ENCODE data around the gene ASB5. TPM values are rescaled to one million over a fixed set of nuclear protein-coding genes. Genes with fewer than 3 reads are reported as not detected.
"Not testable (repeated sequence)": the region's sequence is repeated elsewhere in the genome, so short reads cannot be mapped to it uniquely, and the experiment has no call there.

Gene ASB5
- total RNA-seq, 4 donors from 2014 or later: not detected

GRCh38 chr4:176298664-176299063 lies 29.6 kb upstream of the ASB5 start:
- no peaks in the 10 kb centered on the region for H3K9me3 ChIP-seq
- H3K36me3 ChIP-seq: no peaks in the 10 kb centered on the region
- DNase-seq (ENCODE audit: low spot score in 2 of 2): no peak
- H3K4me3 ChIP-seq: no peak overlapping the region
- TF ChIP-seq POLR2A (IDR thresholded peaks at IDR 0.05): no peak
- TF ChIP-seq EP300 (IDR thresholded peaks at IDR 0.05): no peak
- TF ChIP-seq POLR2AphosphoS5 (IDR thresholded peaks at IDR 0.05): no peak
- TF ChIP-seq CTCF (IDR thresholded peaks at IDR 0.05): no peak
- H3K4me1 ChIP-seq: no peaks in the 10 kb centered on the region
- 70% methylated on average over 6 of the region's 6 CpGs for WGBS
- no peak overlapping the region for H3K27ac ChIP-seq
- peaks cover 3% of the 10 kb centered on the region for H3K27me3 ChIP-seq

- not testable (repeated sequence) for H3K27me3 ChIP-seq; H3K4me3 ChIP-seq; H3K27ac ChIP-seq; H3K9me3 ChIP-seq; H3K4me1 ChIP-seq; DNase-seq (ENCODE audit: low spot score in 2 of 2); H3K36me3 ChIP-seq
- 67% methylated on average over 5 of the region's 5 CpGs for WGBS
Measured at GRCh38 chr4:176295907-176296306, 26.9 kb upstream of the ASB5 start.

GRCh38 chr4:176293660-176294059 lies 24.6 kb upstream of the ASB5 start:
- Histone ChIP-seq H3K36me3 (no peaks in the 10 kb centered on the region), H3K4me3 (no peak overlapping the region), H3K4me1 (no peaks in the 10 kb centered on the region), H3K27ac (no peak overlapping the region), H3K9me3 (no peaks in the 10 kb centered on the region), H3K27me3 (no peaks in the 10 kb centered on the region)
- DNase-seq (ENCODE audit: low spot score in 2 of 2): no peak
- TF ChIP-seq POLR2A (IDR thresholded peaks at IDR 0.05): no peak
- TF ChIP-seq CTCF (IDR thresholded peaks at IDR 0.05): no peak
- 79% methylated on average over 1 of the region's 1 CpG for WGBS

GRCh38 chr4:176292920-176293319 lies 23.9 kb upstream of the ASB5 start:
- WGBS: 93% methylated on average over 1 of the region's 1 CpG

GRCh38 chr4:176291748-176292147 lies 22.7 kb upstream of the ASB5 start:
- WGBS: 85% methylated on average over 3 of the region's 3 CpGs
- H3K4me1 ChIP-seq: no peaks in the 10 kb centered on the region

More at GRCh38 chr4:176292920-176293319, 23.9 kb upstream of the ASB5 start:
- DNase-seq (ENCODE audit: low spot score in 2 of 2): no peak
- H3K27me3 ChIP-seq: no peaks in the 10 kb centered on the region
- H3K9me3 ChIP-seq: no peaks in the 10 kb centered on the region
- no peak overlapping the region for H3K27ac ChIP-seq
- H3K36me3 ChIP-seq: no peaks in the 10 kb centered on the region
- H3K4me1 ChIP-seq: no peaks in the 10 kb centered on the region
- H3K4me3 ChIP-seq: no peak overlapping the region
- TF ChIP-seq CTCF (IDR thresholded peaks at IDR 0.05) (no peak), POLR2AphosphoS5 (IDR thresholded peaks at IDR 0.05) (no peak), EP300 (IDR thresholded peaks at IDR 0.05) (no peak), POLR2A (IDR thresholded peaks at IDR 0.05) (no peak)

More at GRCh38 chr4:176291748-176292147, 22.7 kb upstream of the ASB5 start:
- no peaks in the 10 kb centered on the region for H3K9me3 ChIP-seq
- no peak for DNase-seq (ENCODE audit: low spot score in 2 of 2)
- no peak overlapping the region for H3K4me3 ChIP-seq
- no peaks in the 10 kb centered on the region for H3K27me3 ChIP-seq
- TF ChIP-seq POLR2AphosphoS5 (IDR thresholded peaks at IDR 0.05) (no peak), EP300 (IDR thresholded peaks at IDR 0.05) (no peak), POLR2A (IDR thresholded peaks at IDR 0.05) (no peak), CTCF (IDR thresholded peaks at IDR 0.05) (no peak)
- no peak overlapping the region for H3K27ac ChIP-seq
- no peaks in the 10 kb centered on the region for H3K36me3 ChIP-seq
